Stimulated activated naive B cell treated with anti-CD40 and anti-IgM and Interleukin-4, amounts not matched to agents 10 μg/mL and 1 μg/mL and 100 μg/mL, for 72 hours (primary cell): ENCODE measurements around the gene OSBPL9.
A peak's percentile ranks its signal among the peaks of the same experiment; 100 is the strongest.
"Not testable (repeated sequence)": the region's sequence is repeated elsewhere in the genome, so short reads cannot be mapped to it uniquely, and the experiment has no call there.

Source experiments
- ATAC-seq, 2 donors: fragments of 150-1000 bp; cut with Tn5 transposase; replicated peaks; 2 replicates each; pipeline ENCODE4 v1.10.0; 2021; ENCODE audit warnings: moderate library complexity in 1 of 2
- DNase-seq: peaks from one replicate; pipeline ENCODE4 v3.0.0; 2021
- H3K27ac Mint-ChIP-seq: one replicate; pipeline ENCODE4 v1.8.0; 2022; ENCODE audit warnings: mild to moderate bottlenecking, mixed read lengths
- H3K27me3 Mint-ChIP-seq, 2 donors: one replicate each; pipeline ENCODE4 v1.8.0; 2022; ENCODE audit warnings: mixed read lengths in 2 of 2
- H3K36me3 Mint-ChIP-seq, 2 donors: one replicate each; pipeline ENCODE4 v1.8.0; 2022; ENCODE audit warnings: mixed read lengths in 2 of 2, mild to moderate bottlenecking in 1 of 2
- H3K4me1 Mint-ChIP-seq, 2 donors: one replicate each; pipeline ENCODE4 v1.8.0; 2022; ENCODE audit warnings: mixed read lengths in 2 of 2, mild to moderate bottlenecking in 1 of 2
- H3K4me3 Mint-ChIP-seq, 2 donors: one replicate each; pipeline ENCODE4 v1.8.0; 2022; ENCODE audit warnings: mild to moderate bottlenecking in 2 of 2, mixed read lengths in 2 of 2, moderate library complexity in 1 of 2
- H3K9me3 Mint-ChIP-seq, 2 donors: one replicate each; pipeline ENCODE4 v1.8.0; 2022; ENCODE audit warnings: mixed read lengths in 2 of 2, mild to moderate bottlenecking in 1 of 2

OSBPL9 gene

DNA sequence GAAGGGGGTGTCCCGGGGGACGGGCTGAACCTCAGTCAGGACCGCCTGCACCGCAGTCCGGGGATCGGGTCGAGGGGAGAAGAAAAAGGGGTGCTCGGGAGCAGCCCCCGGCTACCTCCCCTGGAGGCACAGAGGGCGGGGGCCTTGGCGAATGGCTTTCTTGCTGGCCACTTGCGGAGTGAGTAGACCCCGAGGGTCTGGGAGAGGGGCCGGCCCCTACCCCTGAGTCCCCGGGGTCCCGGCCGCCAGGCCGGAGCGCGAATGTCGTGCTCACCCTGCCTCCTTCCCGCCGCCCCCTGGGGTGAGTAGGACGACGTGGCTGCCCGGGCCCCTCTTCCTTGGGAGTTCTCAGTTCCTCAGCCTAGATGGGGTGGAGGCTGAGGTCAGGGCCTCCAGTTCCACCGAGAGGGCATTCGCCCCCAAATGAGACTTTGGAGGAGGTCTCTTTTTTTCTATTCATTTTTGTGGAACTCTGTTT lies 113.0 kb downstream of the OSBPL9 start:
- peak overlapping the region; percentile 84 to 89 for H3K4me3 Mint-ChIP-seq
- H3K36me3 Mint-ChIP-seq = no peaks in the 10 kb centered on the region
- no peaks in the 10 kb centered on the region for H3K9me3 Mint-ChIP-seq
- ATAC-seq = peak; percentile 38 to 41
- peaks cover 25 to 34% of the 10 kb centered on the region in 2 donors for H3K4me1 Mint-ChIP-seq
- peak overlapping the region; percentile 93 for H3K27ac Mint-ChIP-seq
- no peak for DNase-seq
- H3K27me3 Mint-ChIP-seq = no peaks in the 10 kb centered on the region

DNA sequence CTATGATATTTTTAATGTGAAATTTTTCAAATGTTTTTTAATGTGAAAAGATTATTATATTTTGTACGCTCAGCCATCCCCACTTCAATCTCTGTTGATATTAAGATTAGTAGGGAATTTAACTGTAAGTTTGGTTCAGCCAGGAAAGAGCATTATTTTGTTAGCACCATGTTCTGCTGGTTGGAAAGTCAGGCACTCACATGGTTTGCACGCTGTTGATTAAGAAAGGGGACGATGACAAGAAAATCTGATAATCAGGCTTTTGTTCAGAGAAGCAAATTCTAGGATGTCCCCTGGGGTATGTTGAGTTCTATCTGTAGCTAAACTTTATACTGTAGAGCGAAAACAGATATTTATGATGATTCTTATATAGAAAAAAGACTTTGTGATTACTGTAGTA lies 115.1 kb downstream of the OSBPL9 start:
- Mint-ChIP-seq H3K27me3 (no peaks in the 10 kb centered on the region), H3K4me3 (no peak overlapping the region), H3K9me3 (no peaks in the 10 kb centered on the region), H3K27ac (no peak overlapping the region), H3K4me1 (peaks cover 33 to 48% of the 10 kb centered on the region in 2 donors), H3K36me3 (no peaks in the 10 kb centered on the region)
- DNase-seq (no peak), ATAC-seq (no peak)

DNA sequence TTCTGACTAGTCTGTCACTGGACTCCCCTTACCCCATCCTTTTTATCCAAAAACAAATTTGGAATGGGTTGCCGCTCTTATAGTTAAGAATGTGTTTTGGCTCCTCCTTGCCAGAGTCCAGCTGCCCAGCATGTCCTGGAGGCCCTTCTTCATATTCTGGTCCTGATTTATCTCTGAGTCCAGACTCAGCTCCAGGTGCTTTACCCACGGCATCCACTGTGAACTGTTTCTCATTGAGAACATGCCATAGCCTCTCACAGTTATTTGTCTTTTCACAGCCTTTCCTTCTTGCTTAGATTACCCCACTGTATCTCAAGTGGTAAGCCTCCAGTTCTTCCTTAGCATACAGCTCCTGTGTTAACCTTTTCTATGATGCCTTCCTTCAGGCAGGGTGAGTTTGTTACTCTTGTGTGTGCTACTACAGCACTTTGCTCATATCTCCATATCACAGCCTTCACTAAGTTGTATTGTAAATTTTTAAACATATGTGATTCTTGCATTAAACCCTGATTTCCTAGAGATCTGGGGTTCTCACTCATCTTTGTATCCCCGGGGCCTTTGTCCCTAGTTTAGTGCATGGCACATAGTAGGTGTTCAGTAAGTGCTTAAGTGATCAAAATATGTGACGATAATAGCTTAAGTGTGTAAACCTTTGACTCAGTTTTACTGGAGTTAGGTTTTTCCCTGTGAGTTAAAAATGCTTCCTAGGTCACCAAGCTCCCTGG lies 116.0 kb downstream of the OSBPL9 start:
- no peaks in the 10 kb centered on the region for H3K9me3 Mint-ChIP-seq
- ATAC-seq (no peak), DNase-seq (no peak)
- no peaks in the 10 kb centered on the region for H3K27me3 Mint-ChIP-seq
- H3K4me3 Mint-ChIP-seq = no peak overlapping the region
- H3K27ac Mint-ChIP-seq = no peak overlapping the region
- H3K36me3 Mint-ChIP-seq = no peaks in the 10 kb centered on the region
- H3K4me1 Mint-ChIP-seq = peaks cover 37 to 49% of the 10 kb centered on the region in 2 donors

DNA sequence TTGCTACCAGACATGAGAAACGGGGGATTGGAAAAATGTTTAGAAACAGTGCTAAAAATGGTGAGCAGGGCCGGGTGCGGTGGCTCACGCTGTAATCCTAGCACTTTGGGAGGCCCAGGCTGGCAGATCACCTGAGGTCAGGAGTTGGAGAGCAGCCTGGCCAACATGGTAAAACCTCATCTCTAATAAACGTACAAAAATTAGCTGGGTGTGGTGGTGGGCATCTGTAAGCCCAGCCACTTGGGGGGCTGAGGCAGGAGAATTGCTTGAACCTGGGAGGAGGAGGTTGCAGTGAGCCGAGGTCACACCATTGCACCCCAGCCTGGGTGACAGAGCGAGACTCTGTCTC lies 116.5 kb downstream of the OSBPL9 start:
- not testable (repeated sequence) for H3K9me3 Mint-ChIP-seq, H3K27ac Mint-ChIP-seq, H3K4me3 Mint-ChIP-seq, H3K27me3 Mint-ChIP-seq, H3K36me3 Mint-ChIP-seq, ATAC-seq, DNase-seq
- peaks cover 36 to 47% of the 10 kb centered on the region in 2 donors for H3K4me1 Mint-ChIP-seq

DNA sequence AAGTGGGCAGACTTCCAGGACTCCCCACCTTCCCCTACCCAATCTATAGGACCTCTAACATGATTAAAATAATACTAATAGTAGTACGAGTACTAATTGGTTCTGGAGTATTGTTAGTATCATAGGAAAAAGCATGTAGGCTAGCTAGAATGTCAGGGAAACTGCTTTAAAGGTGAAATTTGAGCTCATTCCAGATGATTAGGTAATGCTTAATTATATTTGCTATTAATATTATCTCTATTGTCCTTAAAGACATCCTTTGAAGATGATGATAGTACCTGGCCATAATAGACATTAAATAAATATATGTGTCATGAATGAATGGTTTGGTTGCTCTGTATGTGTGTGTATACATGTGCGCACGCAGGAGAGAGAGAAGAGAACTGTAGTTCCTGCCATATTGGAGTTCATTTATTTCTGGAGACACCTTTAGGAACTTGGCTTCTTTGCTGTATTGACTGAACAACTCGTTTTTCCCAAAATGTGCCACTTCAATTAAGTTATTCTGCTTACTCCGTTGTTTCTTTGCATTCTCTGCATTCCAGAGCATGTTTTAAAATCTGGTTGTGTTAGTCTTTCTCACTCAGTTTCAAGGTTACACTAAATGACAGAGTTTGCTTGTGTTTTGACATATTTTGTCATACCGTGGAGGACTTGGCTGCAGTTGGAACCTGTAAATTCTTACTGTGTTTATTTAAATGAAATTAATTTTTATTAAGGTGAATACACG lies 117.1 kb downstream of the OSBPL9 start:
- ATAC-seq = no peak
- Mint-ChIP-seq H3K36me3 (no peaks in the 10 kb centered on the region), H3K27me3 (no peaks in the 10 kb centered on the region), H3K9me3 (no peaks in the 10 kb centered on the region), H3K4me3 (no peak overlapping the region), H3K27ac (no peak overlapping the region), H3K4me1 (peaks cover 39 to 48% of the 10 kb centered on the region in 2 donors)
- DNase-seq = no peak

DNA sequence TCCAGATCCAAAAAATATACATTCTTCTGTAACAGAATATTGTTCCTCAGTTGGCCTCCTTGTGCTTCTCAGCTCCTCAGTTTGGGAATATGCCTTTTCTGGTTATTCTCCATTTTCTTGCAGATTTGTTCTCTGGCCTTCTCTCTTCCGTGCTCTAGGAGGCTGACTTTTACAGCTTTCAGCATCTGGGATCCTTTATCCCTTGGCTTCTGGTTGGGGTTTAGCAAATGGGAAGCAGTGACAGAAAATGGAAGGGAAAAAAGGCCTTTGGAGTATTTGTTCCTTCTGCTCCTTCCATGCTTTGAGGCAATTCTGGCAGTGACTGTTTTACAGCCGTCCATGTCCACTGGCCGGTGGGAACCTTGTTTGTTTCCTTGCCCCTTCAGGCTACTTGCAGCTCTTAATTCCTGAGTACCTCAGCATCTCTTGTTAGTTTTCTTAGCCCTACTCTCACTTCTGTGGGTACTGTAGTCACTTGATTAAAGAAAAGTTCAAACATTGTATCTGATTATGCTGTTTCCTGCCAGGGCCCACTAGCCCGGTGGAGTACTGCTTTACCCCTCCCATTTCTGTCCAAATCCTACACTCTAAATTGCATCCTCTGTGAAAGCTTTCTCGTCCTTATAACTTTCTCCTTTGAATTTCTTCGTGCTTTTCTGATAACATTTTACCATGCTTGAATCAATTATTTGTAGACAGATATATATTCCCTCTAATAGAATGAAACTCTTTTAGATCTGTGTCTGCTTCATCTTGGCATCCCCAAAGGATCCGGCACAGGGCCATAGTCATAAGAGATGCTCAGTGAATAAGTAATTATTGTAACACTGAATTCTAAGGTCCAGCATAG lies 118.2 kb downstream of the OSBPL9 start:
- no peak for ATAC-seq
- H3K4me3 Mint-ChIP-seq = no peak overlapping the region

DNA sequence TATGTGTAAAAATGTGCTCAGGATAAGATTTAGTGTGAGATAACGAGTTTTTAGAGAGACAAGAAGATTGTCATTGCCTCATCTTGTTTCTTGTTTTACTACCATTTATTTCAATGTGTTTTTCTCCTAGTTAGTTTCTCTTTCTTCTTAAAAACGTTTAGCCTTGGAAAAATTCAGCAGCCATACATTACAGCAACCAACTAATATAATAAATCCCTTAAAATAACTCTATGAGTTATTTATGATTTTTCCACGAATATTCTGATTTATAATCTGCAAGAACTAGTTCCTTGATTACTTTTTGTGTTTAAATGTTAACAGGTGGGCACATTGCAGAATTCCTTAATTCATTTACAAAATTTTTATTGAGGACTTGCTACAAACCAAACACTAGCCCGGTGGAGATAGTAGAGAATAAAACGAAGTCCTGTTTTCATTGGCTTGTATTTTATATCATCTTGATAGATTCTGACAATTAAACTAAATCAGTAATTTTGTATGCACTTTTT lies 118.9 kb downstream of the OSBPL9 start:
- ATAC-seq = no peak
- no peaks in the 10 kb centered on the region for H3K27me3 Mint-ChIP-seq
- H3K4me3 Mint-ChIP-seq = no peak overlapping the region
- no peak for DNase-seq
- H3K4me1 Mint-ChIP-seq = peaks cover 41 to 52% of the 10 kb centered on the region in 2 donors
- H3K27ac Mint-ChIP-seq = no peak overlapping the region
- H3K36me3 Mint-ChIP-seq = no peaks in the 10 kb centered on the region
- H3K9me3 Mint-ChIP-seq = no peaks in the 10 kb centered on the region

More for the DNA sequence above, 118.2 kb downstream of the OSBPL9 start:
- Mint-ChIP-seq H3K27ac (no peak overlapping the region), H3K4me1 (peaks cover 41 to 52% of the 10 kb centered on the region in 2 donors), H3K9me3 (no peaks in the 10 kb centered on the region), H3K36me3 (no peaks in the 10 kb centered on the region), H3K27me3 (no peaks in the 10 kb centered on the region)
- DNase-seq = no peak

DNA sequence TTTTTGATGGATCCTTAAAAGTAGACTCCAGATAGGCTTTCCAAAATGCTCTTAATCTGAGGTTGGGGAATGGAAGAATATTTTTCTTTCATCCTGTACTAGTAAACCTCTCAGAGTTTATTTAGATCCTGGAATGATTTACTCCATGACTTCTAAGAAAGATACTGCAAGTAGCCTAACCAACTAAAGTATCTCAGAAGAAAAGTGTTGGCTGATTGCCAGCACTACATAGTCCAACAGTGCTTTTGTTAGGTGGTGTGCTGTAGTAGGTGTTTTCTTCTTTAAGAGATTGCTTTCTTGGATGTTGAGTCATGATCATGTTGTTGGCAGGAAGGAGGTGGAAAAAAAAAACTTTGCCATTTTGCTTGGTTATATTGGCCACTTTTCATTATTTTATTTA lies 119.8 kb downstream of the OSBPL9 start:
- Mint-ChIP-seq H3K4me3 (no peak overlapping the region), H3K27me3 (no peaks in the 10 kb centered on the region), H3K9me3 (no peaks in the 10 kb centered on the region), H3K27ac (no peak overlapping the region), H3K36me3 (peaks cover under 1 to 1% of the 10 kb centered on the region in 2 donors), H3K4me1 (peaks cover 39 to 61% of the 10 kb centered on the region in 2 donors)
- ATAC-seq = no peak
- DNase-seq = no peak

DNA sequence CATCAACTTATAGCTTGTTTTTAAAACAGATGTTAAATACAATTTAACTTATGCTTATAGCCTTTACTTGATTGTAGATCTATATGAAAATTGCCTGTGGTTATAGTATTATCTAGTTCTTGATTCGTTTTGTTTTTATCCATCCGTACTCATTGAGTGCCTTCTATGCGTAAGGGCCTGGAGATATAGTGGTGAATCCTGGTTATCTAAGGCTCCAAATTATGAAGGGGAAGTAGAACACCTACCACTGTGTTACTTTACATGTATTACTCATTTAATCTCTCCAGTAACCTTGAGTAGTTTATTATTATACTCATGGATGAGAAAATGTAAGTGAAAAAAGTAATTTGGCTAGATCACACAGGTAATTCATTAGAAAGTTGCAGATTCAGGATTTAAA lies 121.8 kb downstream of the OSBPL9 start:
- Mint-ChIP-seq H3K27ac (no peak overlapping the region), H3K4me1 (peaks cover 32 to 58% of the 10 kb centered on the region in 2 donors), H3K27me3 (no peaks in the 10 kb centered on the region), H3K4me3 (no peak overlapping the region), H3K36me3 (peaks cover 2 to 8% of the 10 kb centered on the region in 2 donors), H3K9me3 (no peaks in the 10 kb centered on the region)
- peak; percentile 27 to 52 for ATAC-seq
- DNase-seq = no peak

DNA sequence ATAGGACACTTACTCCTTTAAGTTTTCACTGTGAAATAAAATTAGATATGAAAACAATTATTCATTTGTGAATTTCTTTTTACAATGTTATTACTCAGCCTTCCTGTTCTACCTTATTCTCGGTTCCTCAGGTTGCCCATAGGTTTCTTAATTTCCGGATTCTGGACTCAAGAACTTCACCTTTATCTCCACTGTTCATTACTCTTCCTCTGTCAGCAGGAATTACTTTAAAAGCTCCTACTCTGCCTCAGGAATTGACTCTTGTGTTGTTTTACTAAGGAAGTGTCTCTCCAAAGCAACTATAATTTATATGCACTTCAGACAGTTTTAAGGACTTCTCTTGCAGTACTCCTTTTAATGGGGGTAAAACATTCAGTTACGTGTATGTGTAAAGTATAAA lies 123.8 kb downstream of the OSBPL9 start:
- Mint-ChIP-seq H3K4me1 (peaks cover 25 to 46% of the 10 kb centered on the region in 2 donors), H3K27me3 (no peaks in the 10 kb centered on the region), H3K4me3 (no peak overlapping the region), H3K27ac (no peak overlapping the region), H3K36me3 (peaks cover 2 to 8% of the 10 kb centered on the region in 2 donors), H3K9me3 (no peaks in the 10 kb centered on the region)
- peak; percentile 75 to 88 for ATAC-seq
- no peak for DNase-seq

DNA sequence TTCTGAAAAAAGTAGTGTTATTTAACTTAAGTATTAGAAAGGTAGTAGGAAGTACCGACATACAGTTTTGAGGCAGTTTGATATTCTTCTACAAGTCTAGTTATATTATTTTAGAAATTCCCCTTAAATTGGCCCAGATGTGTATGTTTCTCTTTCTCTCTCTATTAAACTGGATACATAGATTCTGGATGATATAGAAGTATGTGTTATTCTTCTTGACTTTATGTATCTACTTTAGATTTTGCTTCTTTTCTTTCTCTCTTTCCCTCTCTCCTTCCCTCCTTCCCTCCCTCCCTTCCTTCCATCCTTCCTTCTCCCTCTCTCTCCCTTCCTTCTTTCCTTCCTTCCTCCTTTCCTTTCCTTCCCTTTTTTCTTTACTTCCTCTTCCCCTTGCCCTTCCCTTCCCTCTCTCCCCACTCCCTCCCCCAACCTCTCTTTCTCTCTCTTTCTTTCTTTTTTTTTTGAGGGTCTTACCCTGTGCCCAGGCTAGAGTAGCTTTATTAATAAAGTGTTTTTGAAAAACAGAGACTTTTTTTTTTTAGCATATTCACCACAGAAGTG lies 124.3 kb downstream of the OSBPL9 start:
- H3K36me3 Mint-ChIP-seq = peaks cover 2 to 10% of the 10 kb centered on the region in 2 donors
- no peaks in the 10 kb centered on the region for H3K9me3 Mint-ChIP-seq
- no peaks in the 10 kb centered on the region for H3K27me3 Mint-ChIP-seq
- no peak for ATAC-seq
- peaks cover 25 to 45% of the 10 kb centered on the region in 2 donors for H3K4me1 Mint-ChIP-seq
- H3K27ac Mint-ChIP-seq = no peak overlapping the region
- DNase-seq = no peak
- no peak overlapping the region for H3K4me3 Mint-ChIP-seq

DNA sequence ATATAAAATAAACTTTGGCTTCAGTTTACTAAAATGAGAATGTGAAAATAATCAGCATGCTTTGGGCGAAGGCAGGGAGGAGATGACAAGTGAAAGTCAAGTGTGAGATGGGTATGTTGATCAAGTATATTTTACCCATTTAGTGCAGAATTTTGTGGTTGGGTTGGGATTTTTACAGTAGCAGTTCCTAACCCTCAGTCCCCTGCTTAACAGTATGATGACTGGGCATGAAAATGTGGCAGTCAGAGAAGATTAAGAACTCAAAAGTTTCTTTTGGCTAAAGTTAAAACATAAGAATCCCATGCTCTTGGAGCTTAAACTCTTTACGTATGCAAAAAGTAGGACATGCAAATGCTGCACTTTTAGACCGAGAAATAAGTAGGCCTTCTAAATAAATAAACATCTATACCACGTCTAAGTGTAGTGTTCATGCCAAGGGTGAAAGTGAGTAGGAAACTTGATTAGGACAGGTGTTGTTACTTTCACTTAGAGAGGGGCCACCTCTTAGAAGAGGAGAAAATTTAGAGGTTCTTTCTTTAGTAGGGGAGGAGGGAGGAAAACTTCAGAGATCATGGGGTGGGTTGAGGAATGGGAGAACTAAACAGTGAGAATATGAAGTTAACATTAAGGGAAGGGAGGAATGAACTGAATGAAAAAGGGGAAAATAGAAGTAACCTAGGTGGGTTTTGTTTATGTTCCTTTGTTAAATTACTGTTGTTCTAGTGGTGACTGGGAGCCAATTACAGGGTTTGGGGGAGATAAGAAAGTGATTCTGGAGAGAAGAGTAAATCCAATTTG lies 127.8 kb downstream of the OSBPL9 start:
- no peaks in the 10 kb centered on the region for H3K27me3 Mint-ChIP-seq
- H3K27ac Mint-ChIP-seq = no peak overlapping the region
- ATAC-seq (no peak), DNase-seq (no peak)
- no peak overlapping the region for H3K4me3 Mint-ChIP-seq
- peaks cover 13 to 15% of the 10 kb centered on the region in 2 donors for H3K36me3 Mint-ChIP-seq
- H3K4me1 Mint-ChIP-seq = peaks cover 11 to 27% of the 10 kb centered on the region in 2 donors
- no peaks in the 10 kb centered on the region for H3K9me3 Mint-ChIP-seq

DNA sequence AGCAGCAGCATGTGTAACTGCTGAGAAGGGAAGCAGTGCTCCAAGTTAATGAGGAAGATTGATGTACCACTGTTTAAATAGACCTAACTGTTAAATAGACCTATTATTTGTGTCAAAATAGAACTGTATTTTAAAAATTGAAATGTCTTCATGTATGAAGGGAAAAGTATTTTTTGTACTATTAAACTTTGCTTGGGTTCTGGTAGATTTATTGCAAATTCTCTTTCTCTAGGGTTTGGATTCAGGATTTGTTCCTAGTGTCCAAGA lies 128.3 kb downstream of the OSBPL9 start:
- no peak for ATAC-seq
- no peak for DNase-seq
- Mint-ChIP-seq H3K9me3 (no peaks in the 10 kb centered on the region), H3K27me3 (no peaks in the 10 kb centered on the region), H3K27ac (no peak overlapping the region), H3K36me3 (peaks cover 13 to 15% of the 10 kb centered on the region in 2 donors), H3K4me3 (no peak overlapping the region), H3K4me1 (peaks cover 9 to 22% of the 10 kb centered on the region in 2 donors)
